K562 (cell line): ENCODE measurements around the gene COL23A1. TPM values are rescaled to one million over a fixed set of nuclear protein-coding genes. Genes with fewer than 3 reads are reported as not detected.

Source experiments
- CC2D1A ChIP-seq: fragments of 450-650 bp; IDR thresholded peaks from 2 replicates; pipeline ENCODE4 v1.6.1; 2017; ENCODE audit warnings: mild to moderate bottlenecking
- E2F3 ChIP-seq: fragments of 250-450 bp; sonication (Bioruptor Pico); IDR thresholded peaks from 2 replicates; pipeline ENCODE4 v1.4.0; 2020; ENCODE audit warnings: mild to moderate bottlenecking
- E2F6 ChIP-seq, 2 experiments: IDR thresholded peaks; 2 replicates each; pipeline ENCODE4 v1.6.1; 2011; ENCODE audit warnings: borderline replicate concordance in 1 of 2, control low read depth in 1 of 2, low read depth in 1 of 2, low read length in 1 of 2, mild to moderate bottlenecking in 1 of 2, mixed read lengths in 1 of 2, moderate library complexity in 1 of 2; ENCODE audit not compliant: insufficient read depth in 1 of 2, insufficient read length in 1 of 2, poor library complexity in 1 of 2, severe bottlenecking in 1 of 2; ENCODE audit errors: extremely low read depth in 1 of 2
- ELF2 ChIP-seq: fragments of 250-450 bp; sonication (Bioruptor Pico); IDR thresholded peaks from 2 replicates; pipeline ENCODE4 v1.5.0; 2021; ENCODE audit warnings: mild to moderate bottlenecking
- FOXJ2 ChIP-seq: fragments of 200-800 bp; sonication (Bioruptor generic); IDR thresholded peaks from 2 replicates; pipeline ENCODE4 v1.6.1; 2016; ENCODE audit warnings: missing genetic modification characterization, missing compliant biosample characterization
- GABPA ChIP-seq: fragments of 200-800 bp; sonication (Bioruptor generic); conservative IDR thresholded peaks from 2 replicates; pipeline ENCODE4 v1.6.1; 2016; ENCODE audit warnings: low read depth, missing genetic modification characterization, missing compliant biosample characterization
- KLF6 ChIP-seq: fragments of 250-450 bp; sonication (Bioruptor Pico); IDR thresholded peaks from 2 replicates; pipeline ENCODE4 v1.4.0; 2020; ENCODE audit warnings: mild to moderate bottlenecking, moderate library complexity, borderline replicate concordance
- MECOM ChIP-seq: fragments of 250-450 bp; sonication (Bioruptor Pico); IDR thresholded peaks from 2 replicates; pipeline ENCODE4 v1.8.0; 2022; ENCODE audit warnings: inconsistent platforms
- NCOA6 ChIP-seq: fragments of 450-650 bp; IDR thresholded peaks from 2 replicates; pipeline ENCODE4 v1.6.1; 2017; ENCODE audit warnings: mild to moderate bottlenecking
- POLR2A ChIP-seq: fragments of 450-650 bp; conservative IDR thresholded peaks from 2 replicates; pipeline ENCODE4 v1.6.1; 2016
- POLR3G ChIP-seq: IDR thresholded peaks from 2 replicates; pipeline ENCODE4 v1.6.1; 2011; ENCODE audit not compliant: insufficient read length, insufficient replicate concordance; ENCODE audit errors: extremely low read depth
- PPARD ChIP-seq: fragments of 250-450 bp; sonication (Bioruptor Pico); IDR thresholded peaks from 2 replicates; pipeline ENCODE4 v1.8.0; 2022; ENCODE audit warnings: inconsistent platforms, mild to moderate bottlenecking, moderate library complexity
- SAP30 ChIP-seq: fragments of 200-600 bp; sonication (generic); IDR thresholded peaks from 2 replicates; pipeline ENCODE4 v1.6.1; 2012; ENCODE audit warnings: borderline replicate concordance, low read depth, mild to moderate bottlenecking, moderate library complexity, low read length, control low read depth, inconsistent platforms; ENCODE audit not compliant: insufficient read depth, poor library complexity, severe bottlenecking
- SMAD2 ChIP-seq: fragments of 150-350 bp; IDR thresholded peaks from 2 replicates; pipeline ENCODE4 v1.6.1; 2014; ENCODE audit warnings: low read depth, mild to moderate bottlenecking, low read length
- TBP ChIP-seq: optimal IDR thresholded peaks from 2 replicates; pipeline ENCODE3; 2011; ENCODE audit warnings: low read depth, low read length, improper control_type of control experiment
- ZBTB12 ChIP-seq: fragments of 250-450 bp; sonication (Bioruptor Pico); IDR thresholded peaks from 2 replicates; pipeline ENCODE4 v1.4.0; 2020
- ZFP30 ChIP-seq: fragments of 250-450 bp; sonication (Bioruptor Pico); IDR thresholded peaks from 2 replicates; pipeline ENCODE4 v1.8.0; 2022; ENCODE audit warnings: moderate library complexity, mild to moderate bottlenecking, inconsistent platforms, borderline replicate concordance
- ZNF143 ChIP-seq: sonication (generic); formaldehyde crosslinking; IDR thresholded peaks from 2 replicates; pipeline ENCODE4 v1.9.0; 2022; ENCODE audit warnings: mild to moderate bottlenecking, missing genetic modification reagents
- ZNF511 ChIP-seq: sonication (generic); formaldehyde crosslinking; IDR thresholded peaks from 2 replicates; pipeline ENCODE4 v1.8.0; 2022; ENCODE audit warnings: mild to moderate bottlenecking, missing genetic modification reagents
- ZNF77 ChIP-seq: fragments of 250-450 bp; sonication (Bioruptor Pico); IDR thresholded peaks from 2 replicates; pipeline ENCODE4 v1.5.0; 2020
- polyA plus RNA-seq, 8 experiments: library from polyadenylated mRNA; depleted of rRNA in 4 of 8; stranded (reverse) in 5 of 8; unstranded in 3 of 8; fragments of >200 nt; fragmentation: Nextera tagmentation in 2 of 8; fragmentation: Illumina TruSeq in 1 of 8; extraction: Ambion mirVana in 2 of 8; extraction: Trizol in 1 of 8; gene quantifications; 2 replicates each; pipeline versions ENCODE4 v1.2.1 to v1.2.3, GENCODE V29; 2011 to 2014; ENCODE audit warnings: inconsistent platforms in 1 of 8, missing spikeins in 1 of 8
- total RNA-seq, 7 experiments: library from RNA; depleted of rRNA in 6 of 7; stranded (reverse); fragments of >200 nt in 6 of 7; fragmentation: Illumina TruSeq in 2 of 7; extraction: Trizol in 2 of 7; gene quantifications; 2 replicates each; pipeline versions ENCODE4 v1.2.1 to v1.2.3, GENCODE V29; 2011 to 2021; ENCODE audit warnings: low replicate concordance in 1 of 7
- TF ChIP-seq, protein P1 (sequence below): fragments of 250-450 bp; sonication (Bioruptor Pico); IDR thresholded peaks from 2 replicates; pipeline ENCODE4 v1.8.0; 2021; ENCODE audit warnings: moderate library complexity, mild to moderate bottlenecking, inconsistent platforms
- TF ChIP-seq, protein P2 (sequence below): sonication (generic); formaldehyde crosslinking; IDR thresholded peaks from 2 replicates; pipeline ENCODE4 v1.8.1; 2022; ENCODE audit warnings: missing genetic modification reagents
- TF ChIP-seq, protein P3 (sequence below), 2 experiments: fragments of 450-650 bp; IDR thresholded peaks; 2 replicates each; pipeline ENCODE4 v1.6.1; 2016

COL23A1 gene
- total and polyA plus RNA-seq, 9 of the 15 experiments (the other 6 are each of a cell fraction or from before 2014, with no cell fraction given): 0.09 TPM; not detected in 8

DNA sequence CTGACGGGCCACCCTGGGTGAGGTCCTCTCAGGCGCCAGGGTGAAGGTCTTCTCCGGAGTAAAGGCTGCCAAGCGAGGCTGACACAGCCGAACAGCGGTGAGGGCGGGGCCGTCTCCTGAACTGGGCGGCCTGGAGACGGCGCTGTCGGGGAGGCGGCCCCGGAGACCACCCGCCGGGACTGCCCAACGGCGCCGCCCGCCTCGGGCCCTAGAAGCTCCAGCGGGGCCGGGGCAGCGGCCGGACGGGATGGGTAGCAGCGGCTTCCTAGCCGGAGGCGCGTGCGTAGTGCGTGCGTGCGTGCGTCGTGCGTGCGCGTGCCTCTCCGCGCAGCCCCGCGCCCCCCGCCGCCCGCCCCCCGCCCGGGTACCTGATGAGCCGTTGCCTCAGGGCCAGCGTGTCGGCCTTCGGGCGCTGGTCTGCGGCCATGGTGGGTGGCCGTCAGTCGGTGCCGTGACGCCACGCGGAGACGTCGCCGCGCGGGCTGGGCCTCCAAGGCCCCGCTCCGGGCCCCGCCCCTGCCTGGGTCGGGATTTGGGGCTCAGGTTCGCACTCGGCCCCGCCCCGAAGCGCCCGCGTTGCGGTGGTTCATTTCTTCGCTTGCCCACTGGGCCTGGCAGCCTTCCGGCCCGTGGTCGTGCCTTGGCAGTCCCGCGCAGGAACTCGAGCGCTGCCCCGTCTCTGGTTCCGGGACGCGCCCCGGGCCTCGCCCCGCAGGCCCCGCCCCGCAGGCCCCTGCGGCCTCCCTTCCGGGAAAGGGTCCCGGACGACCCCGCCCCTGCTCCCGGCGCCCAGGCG lies 357.9 kb downstream of the COL23A1 start, which contains the start of gene PHYKPL (continued):
- TF ChIP-seq SAP30 (no peak), ELF2 (CRISPR knock-in tag) (no peak), POLR2A (peak; percentile 76), ZNF143 (CRISPR knock-in tag) (no peak), ZBTB12 (no peak), MECOM (CRISPR knock-in tag) (no peak), TBP (peak; percentile 42), FOXJ2 (no peak), ZNF511 (no peak; the same call in 1 of the 2 replicates), ZFP30 (no peak), PPARD (CRISPR knock-in tag) (no peak), CC2D1A (no peak), GABPA (tag) (peak; percentile 79), ZNF77 (CRISPR knock-in tag) (no peak), NCOA6 (no peak; the same call in none of the 2 replicates), SMAD2 (no peak), POLR3G (no peak), E2F3 (CRISPR knock-in tag) (no peak), KLF6 (CRISPR knock-in tag) (no peak), E2F6 (IDR thresholded peaks at IDR 0.05; ENCODE audit: borderline replicate concordance in 1 of 2, extremely low read depth in 1 of 2, insufficient read depth in 1 of 2, insufficient read length in 1 of 2, low read depth in 1 of 2, low read length in 1 of 2, poor library complexity in 1 of 2, severe bottlenecking in 1 of 2) (peak; percentile 70 to 84)
- TF ChIP-seq, protein P1, sequence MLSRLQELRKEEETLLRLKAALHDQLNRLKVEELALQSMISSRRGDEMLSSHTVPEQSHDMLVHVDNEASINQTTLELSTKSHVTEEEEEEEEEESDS (CRISPR knock-in tag): no peak
- TF ChIP-seq, protein P2, sequence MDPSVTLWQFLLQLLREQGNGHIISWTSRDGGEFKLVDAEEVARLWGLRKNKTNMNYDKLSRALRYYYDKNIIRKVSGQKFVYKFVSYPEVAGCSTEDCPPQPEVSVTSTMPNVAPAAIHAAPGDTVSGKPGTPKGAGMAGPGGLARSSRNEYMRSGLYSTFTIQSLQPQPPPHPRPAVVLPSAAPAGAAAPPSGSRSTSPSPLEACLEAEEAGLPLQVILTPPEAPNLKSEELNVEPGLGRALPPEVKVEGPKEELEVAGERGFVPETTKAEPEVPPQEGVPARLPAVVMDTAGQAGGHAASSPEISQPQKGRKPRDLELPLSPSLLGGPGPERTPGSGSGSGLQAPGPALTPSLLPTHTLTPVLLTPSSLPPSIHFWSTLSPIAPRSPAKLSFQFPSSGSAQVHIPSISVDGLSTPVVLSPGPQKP (CRISPR knock-in tag): no peak
- TF ChIP-seq, protein P3, sequence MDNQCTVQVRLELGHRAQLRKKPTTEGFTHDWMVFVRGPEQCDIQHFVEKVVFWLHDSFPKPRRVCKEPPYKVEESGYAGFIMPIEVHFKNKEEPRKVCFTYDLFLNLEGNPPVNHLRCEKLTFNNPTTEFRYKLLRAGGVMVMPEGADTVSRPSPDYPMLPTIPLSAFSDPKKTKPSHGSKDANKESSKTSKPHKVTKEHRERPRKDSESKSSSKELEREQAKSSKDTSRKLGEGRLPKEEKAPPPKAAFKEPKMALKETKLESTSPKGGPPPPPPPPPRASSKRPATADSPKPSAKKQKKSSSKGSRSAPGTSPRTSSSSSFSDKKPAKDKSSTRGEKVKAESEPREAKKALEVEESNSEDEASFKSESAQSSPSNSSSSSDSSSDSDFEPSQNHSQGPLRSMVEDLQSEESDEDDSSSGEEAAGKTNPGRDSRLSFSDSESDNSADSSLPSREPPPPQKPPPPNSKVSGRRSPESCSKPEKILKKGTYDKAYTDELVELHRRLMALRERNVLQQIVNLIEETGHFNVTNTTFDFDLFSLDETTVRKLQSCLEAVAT (IDR thresholded peaks at IDR 0.05): no peak
